OCI-LY7 (cell line): Measurements from ENCODE around the gene JAKMIP2.

Experiments used
- EZH2phosphoT487 ChIP-seq: fragments of 200-600 bp; sonication (generic); IDR thresholded peaks from 2 replicates; pipeline ENCODE4 v1.6.1; 2018; ENCODE audit warnings: low read depth, borderline replicate concordance, mild to moderate bottlenecking, mixed run types, antibody characterized with exemption, low read length, moderate library complexity, mixed read lengths
- TF ChIP-seq, protein P1 (sequence below): fragments of 200-600 bp; sonication (generic); conservative IDR thresholded peaks from 2 replicates; pipeline ENCODE4 v1.5.1; 2014; ENCODE audit warnings: mild to moderate bottlenecking, antibody characterized with exemption, low read length, moderate library complexity, mixed read lengths

DNA sequence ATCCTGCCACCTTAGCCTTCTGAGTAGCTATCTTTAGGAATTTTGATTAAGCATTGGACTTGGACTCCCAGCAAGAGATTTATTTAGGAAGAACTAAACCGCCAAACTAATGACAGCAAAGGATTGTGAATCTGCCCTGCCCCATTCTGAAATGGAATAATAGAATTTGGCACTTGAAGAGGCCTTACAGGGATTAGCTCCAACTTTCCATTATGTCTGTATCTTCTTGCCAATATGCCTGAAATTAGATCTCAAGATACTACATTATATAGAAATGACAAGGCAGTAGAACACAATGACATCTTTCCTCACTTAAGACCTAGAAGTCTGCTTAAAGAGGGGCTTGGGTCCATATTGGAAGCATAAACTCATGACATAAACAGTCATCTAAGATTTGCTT is 195.7 kb downstream of the JAKMIP2 start:
- TF ChIP-seq, protein P1, sequence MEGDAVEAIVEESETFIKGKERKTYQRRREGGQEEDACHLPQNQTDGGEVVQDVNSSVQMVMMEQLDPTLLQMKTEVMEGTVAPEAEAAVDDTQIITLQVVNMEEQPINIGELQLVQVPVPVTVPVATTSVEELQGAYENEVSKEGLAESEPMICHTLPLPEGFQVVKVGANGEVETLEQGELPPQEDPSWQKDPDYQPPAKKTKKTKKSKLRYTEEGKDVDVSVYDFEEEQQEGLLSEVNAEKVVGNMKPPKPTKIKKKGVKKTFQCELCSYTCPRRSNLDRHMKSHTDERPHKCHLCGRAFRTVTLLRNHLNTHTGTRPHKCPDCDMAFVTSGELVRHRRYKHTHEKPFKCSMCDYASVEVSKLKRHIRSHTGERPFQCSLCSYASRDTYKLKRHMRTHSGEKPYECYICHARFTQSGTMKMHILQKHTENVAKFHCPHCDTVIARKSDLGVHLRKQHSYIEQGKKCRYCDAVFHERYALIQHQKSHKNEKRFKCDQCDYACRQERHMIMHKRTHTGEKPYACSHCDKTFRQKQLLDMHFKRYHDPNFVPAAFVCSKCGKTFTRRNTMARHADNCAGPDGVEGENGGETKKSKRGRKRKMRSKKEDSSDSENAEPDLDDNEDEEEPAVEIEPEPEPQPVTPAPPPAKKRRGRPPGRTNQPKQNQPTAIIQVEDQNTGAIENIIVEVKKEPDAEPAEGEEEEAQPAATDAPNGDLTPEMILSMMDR: no peak
- TF ChIP-seq EZH2phosphoT487: no peak
